NCI-H1436 treated with DMSO at 0.1 percent for 48 hours (cell line): ENCODE data around the gene PLXNA4.

ENCODE experiments used
- DNase-seq: peaks from one replicate; lab custom pipeline; 2025; lab: John Stamatoyannopoulos, UW

Gene PLXNA4

GRCh38 chr7:132351954-132352499, 224.2 kb downstream of the PLXNA4 start:
- DNase-seq, result no peak

- DNase-seq, result no peak
These were observed 225.5 kb downstream of the PLXNA4 start for GRCh38 chr7:132350741-132351140.

DNA sequence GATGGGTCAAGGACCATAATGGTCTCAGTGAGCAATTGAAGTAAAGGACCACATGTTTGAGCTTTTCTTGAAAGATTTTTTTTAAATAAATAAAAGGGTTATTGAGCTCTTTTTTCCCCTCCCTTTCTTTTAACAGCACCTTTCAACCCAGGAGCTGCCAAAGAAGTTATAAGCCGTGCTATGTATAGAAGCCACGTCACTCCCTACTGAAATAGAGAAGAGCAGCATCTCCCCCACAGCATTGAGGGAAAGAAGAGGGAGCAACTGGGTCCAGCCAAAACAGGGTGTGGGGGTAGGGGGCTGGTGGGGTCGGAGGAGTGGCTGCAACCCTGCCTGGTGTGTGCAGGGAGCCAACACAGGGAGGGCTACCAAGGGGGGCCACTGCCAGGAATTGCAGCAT, 227.2 kb downstream of the PLXNA4 start:
- no peak for DNase-seq

DNA sequence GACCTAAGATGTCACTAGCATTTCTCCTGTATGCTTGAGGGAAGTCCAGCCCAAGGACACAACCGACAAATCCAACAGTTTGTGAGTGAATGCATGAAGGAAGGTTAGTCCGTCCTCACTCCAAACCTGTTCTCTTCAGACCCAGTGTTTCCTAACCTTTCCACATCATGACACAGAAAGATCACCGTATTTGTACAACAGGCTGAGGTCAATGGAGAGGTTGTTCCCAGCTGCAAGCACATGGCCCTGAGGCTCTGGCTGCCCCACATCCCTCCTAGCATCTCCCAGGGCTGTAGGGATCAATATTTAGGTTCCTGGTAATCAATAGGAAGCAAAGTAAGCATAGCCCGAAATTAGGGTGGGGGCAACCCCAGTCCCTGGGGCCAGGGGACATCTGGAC, 227.9 kb downstream of the PLXNA4 start:
- no peak for DNase-seq

GRCh38 chr7:132347858-132348257, 228.4 kb downstream of the PLXNA4 start:
- no peak for DNase-seq

DNA sequence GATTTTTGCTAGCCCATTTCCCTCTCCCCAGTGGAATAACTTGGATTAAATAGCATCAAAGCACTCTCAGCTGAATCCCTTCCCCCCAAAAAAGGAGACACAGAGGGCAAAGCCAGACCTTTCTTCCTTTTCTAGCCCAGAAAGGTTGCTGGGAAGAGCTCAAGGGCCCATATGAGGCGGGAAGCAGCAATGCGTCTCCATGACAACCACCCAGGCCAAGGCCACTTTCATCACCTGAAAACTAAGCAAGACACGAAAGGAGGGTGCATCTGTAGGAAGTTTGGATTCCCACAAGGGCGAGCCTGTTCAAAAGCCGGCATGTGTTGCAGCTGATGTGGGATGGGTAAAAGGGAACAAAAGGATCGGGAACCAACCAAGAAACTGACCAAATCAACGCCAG, 229.1 kb downstream of the PLXNA4 start:
- no peak for DNase-seq

- no peak for DNase-seq
These were observed 230.6 kb downstream of the PLXNA4 start for GRCh38 chr7:132345543-132346129.

DNA sequence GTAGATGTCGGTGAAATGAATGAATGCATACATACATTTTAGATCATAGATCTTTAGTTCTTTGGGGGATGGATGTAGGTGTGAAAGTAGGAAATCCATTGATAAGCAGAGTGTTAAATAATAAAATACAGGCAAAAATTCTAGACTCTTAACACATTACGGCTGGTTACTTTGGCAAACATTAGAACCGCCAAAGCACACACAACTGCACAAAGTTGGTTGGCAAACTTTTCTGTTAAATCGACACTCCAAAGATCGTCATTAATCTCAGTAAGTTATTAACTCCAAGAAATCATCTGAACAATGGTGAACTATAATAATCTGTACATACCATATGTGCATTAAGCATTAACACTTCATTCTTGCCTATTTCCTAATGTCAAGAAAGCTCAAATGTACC, 231.2 kb downstream of the PLXNA4 start:
- no peak for DNase-seq

GRCh38 chr7:132343199-132343598, 233.1 kb downstream of the PLXNA4 start:
- DNase-seq, result no peak

DNA sequence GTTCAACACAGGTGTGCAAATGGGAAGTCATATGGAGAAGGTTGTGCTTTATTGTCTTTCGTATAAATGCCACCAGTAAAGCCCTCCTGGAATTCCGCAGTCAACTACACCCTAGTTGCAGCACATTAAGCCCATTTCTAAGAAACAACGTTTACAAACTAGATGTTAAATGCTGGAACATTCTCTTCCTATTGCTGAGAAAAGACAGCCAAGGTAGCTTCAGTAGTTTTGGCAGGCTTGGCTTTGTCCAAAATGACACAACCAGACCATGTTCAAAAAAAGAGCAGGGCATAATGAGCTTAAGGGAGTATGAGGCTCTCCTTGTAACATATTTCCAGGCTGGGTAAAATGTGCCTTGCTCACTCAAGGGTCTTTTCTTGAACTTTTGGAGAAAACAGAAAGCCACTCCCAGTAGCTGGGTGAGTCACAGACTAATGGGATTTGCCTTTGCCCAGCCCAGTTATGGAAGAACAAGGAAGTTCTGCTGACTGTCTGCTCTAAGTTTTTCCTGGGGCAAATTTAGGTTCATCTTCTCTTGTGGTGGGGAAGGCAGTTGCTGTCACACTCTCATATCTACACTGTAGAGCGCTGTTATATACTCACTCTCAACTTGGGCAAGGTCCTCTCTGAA, 238.7 kb downstream of the PLXNA4 start:
- no peak for DNase-seq

DNA sequence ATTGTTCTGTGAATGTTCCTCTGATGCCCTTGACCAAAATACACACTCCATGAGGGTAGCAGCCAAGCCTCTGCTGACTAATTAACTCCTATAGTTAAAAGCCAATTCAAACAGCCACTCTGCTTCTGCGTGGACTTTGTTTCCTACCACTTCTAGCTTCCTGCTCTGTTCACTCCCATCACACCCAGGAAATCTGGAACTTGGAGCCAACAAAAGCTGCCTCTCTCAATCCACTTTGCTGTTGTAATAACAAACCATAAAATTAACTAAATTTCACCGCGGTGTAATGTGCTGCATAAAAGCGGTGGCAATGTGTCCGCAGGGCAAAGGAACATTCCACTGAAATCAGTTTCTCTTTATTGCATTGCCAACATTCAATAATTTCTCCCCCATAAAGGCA, 239.5 kb downstream of the PLXNA4 start:
- no peak for DNase-seq

GRCh38 chr7:132333301-132333700, 243.0 kb downstream of the PLXNA4 start:
- no peak for DNase-seq

- DNase-seq, result no peak
These were observed 247.5 kb downstream of the PLXNA4 start for GRCh38 chr7:132328760-132329159.

DNA sequence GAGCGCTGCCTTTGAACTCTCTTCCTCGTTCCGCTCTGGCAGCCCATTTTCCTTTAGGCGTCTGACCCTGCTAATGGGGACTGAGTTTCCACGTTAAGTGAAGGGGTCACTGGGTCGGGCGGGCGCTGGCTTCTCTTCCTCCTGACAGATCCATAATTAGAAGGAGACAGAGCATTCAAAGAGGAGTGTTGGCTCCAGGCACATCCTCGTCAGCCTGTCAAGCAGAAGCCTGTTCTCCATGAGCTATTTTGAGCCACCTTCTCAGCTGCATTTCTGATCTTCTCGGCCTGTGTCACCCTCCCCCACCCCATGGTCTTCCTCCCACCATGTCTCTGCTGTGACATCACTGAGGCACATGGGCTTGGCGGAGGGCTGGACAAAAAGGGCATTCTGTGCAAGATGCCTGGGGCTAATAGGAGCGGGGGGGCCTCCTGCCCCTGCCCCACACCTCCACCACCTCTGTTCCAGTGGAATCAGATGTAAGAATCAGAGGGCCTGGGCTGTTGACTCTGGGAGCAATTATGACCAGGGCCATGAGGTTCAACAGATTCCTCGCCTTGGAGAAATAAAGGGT, 248.1 kb downstream of the PLXNA4 start:
- no peak for DNase-seq

DNA sequence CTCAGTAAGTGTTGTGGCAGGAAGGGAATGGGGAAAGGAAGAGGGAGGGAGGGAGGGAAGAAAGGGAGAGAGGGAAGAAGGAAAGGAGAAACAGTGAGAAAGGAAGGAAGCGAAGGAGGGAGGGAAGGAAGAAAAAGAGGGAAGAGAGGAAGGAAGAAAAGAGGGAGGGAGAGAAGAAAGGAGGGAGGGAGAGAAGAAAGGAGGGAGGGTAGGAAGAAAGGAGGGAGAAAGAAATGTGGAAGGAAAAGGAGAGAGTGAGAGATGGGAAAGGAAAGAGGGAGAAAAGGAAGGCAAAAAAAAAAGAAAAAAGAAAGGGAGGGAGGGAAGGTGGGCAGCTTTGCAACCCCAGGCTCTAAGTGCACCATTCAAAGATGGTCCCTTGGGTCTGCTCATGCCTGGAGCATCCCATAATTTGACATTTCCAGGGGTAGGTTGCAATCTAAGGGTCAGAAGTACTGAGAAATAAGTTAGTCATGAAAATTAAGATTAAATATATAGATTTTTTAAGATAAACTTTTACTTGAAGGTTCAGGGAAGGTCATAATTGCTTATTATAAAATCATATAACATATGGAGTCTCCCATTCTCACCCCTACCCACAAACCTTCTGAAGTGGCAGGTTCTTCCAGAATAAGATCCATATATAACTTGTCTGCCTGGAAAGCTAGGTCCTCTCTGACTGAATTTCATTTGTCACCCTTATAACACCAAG, 249.2 kb downstream of the PLXNA4 start:
- no peak for DNase-seq

- DNase-seq, result no peak
These were observed 253.3 kb downstream of the PLXNA4 start for GRCh38 chr7:132322970-132323369.

DNA sequence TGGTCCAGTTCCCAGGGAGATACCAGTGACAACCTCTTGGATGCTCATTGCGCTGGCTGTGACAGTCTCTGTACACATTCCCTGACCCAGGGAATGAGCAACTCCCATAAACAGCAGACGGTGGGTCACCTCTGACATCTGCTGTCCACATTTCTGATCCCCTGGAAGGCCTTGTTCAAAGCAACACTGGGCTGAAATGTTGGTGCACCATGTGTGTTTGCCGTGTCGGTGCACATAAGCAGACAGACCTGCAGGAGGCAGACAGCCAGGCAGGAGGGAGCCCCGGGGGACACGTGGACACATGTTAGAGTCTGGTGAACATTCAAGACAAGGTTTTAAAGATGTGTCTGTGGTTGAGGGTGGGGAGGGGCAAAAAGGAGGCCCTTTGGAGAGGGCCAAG, 254.9 kb downstream of the PLXNA4 start:
- DNase-seq, result no peak

DNA sequence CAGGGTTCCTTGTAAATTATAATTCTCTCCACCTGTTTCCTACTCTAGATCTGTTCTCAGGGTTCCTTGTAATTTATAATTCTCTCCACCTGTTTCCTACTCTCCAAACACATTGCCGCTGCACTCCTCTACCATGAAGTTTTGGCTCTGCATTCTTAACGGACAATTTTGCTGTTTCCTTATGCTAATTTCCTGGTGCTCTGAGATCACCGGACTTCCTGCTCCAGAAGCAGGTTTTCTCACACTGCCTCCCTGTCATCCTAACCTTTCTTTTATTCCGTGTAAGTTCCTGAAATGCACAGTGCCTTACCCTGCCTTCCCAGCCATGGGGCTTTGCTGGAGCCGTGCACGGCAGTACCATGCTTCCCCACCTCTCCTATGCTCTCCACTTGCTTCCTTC, 256.8 kb downstream of the PLXNA4 start:
- DNase-seq, result no peak

DNA sequence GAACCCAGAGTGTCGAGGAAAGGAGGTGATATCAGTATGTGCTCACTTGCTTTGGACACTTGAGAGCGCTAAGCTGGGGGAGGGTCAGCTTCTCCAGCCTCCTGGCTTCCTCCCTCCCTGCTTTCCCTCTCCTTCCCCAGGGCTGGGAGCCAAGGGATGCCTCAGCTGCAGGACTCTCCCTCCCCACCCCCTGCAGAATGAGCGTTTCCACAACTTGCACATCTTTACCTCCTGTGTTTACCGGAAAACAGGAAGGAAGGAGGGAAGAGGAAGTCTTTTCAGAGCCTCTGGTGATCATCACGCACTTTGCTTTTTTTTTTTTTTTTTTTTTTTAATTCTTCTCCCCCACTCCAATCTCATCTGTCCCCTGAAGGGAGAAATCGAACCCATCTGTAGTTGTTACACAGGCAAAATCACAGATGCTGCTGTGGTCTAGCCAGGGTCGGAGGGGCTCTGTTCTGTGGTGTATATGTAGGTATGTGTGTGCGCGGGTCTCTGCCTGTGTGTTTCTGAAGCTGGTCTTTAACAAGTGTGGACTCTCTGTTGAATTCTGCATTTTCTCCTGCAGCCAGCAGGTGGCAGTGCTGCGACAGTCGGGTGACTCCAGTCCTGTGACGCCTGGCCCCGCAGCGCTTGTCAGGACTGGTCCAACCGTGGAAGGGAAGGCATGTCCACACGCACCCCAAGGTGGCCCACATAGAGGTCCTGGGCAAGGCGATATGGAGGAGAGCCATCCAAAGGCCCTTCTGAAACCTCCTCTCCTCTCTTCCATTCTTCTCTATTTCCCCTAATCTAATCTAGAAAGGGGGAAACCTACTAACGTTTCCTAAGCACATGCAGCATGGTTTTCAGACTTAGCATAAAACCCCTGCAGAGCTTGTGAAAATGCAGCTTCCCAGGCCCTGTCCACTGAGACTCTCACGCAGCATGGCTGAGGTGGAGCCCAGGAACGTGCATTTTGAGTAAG, 257.6 kb downstream of the PLXNA4 start:
- DNase-seq, result peak; percentile 1

GRCh38 chr7:132317701-132318351, 258.4 kb downstream of the PLXNA4 start:
- DNase-seq, result no peak

- DNase-seq, result no peak
These were observed 263.7 kb downstream of the PLXNA4 start for GRCh38 chr7:132312531-132313055.
